ENCODE measurements around the gene TAS2R42. TPM values are rescaled to one million over a fixed set of nuclear protein-coding genes. Genes with fewer than 3 reads are reported as not detected.
A peak's percentile ranks its signal among the peaks of the same experiment; 100 is the strongest.

The TAS2R42 gene
- total and polyA plus RNA-seq, 2 donors (not counting 1 experiment from before 2014, with no cell fraction given), result not detected

GRCh38 chr12:11228296-11228879, 41.7 kb upstream of the TAS2R42 start:
- H3K4me3 Mint-ChIP-seq, result no peak overlapping the region
- ATAC-seq (ENCODE audit: low read depth) (no peak), DNase-seq (peak; percentile 3)
- intact Hi-C loops (cut with micrococcal nuclease), result no loop called here
- Histone ChIP-seq H3K9ac (ENCODE audit: low read length) (no peak overlapping the region), H3K36me3 (replicated peaks in 1 of 2; ENCODE audit: control extremely low read depth in 1 of 2, control insufficient read depth in 1 of 2, extremely low read depth in 1 of 2, insufficient read depth in 2 of 2, low read length in 1 of 2) (no peaks in the 10 kb centered on the region), H4K20me1 (ENCODE audit: control insufficient read depth, insufficient read depth, low read length, poor library complexity, severe bottlenecking) (no peaks in the 10 kb centered on the region), H3K79me2 (ENCODE audit: control insufficient read depth, insufficient read depth, low read length) (no peaks in the 10 kb centered on the region), H3K9me3 (ENCODE audit: control extremely low read depth in 1 of 3, control insufficient read depth in 2 of 3, insufficient read depth in 1 of 3, low read length in 2 of 3) (no peaks in the 10 kb centered on the region), H3K4me2 (replicated peaks; ENCODE audit: low read depth, low read length, poor library complexity, severe bottlenecking) (no peak overlapping the region), H3K27me3 (replicated peaks in 1 of 4; ENCODE audit: control extremely low read depth in 1 of 4, control insufficient read depth in 3 of 4, insufficient read depth in 4 of 4, low read length in 3 of 4) (no peaks in the 10 kb centered on the region), H3K4me3 (ENCODE audit: control extremely low read depth in 1 of 5, extremely low read depth in 1 of 5, insufficient read depth in 1 of 5, low read depth in 2 of 5, low read length in 4 of 5) (no peak overlapping the region), H3K27ac (ENCODE audit: low read length in 2 of 2) (no peak overlapping the region), H3K4me1 (ENCODE audit: control insufficient read depth in 2 of 2, insufficient read depth in 2 of 2, low read length in 2 of 2) (no peaks in the 10 kb centered on the region), H2AFZ (ENCODE audit: insufficient read depth, low read depth, low read length, poor library complexity, severe bottlenecking) (no peak overlapping the region)
- ChIA-PET POLR2A (no interaction called here), CTCF (no interaction called here)
- H3K9me3 Mint-ChIP-seq (ENCODE audit: insufficient read depth), result no peaks in the 10 kb centered on the region
- no peaks in the 10 kb centered on the region for H3K27me3 Mint-ChIP-seq
- no peaks in the 10 kb centered on the region for H3K4me1 Mint-ChIP-seq
- TF ChIP-seq CTCF (IDR thresholded peaks at IDR 0.05) (no peak), EZH2 (IDR thresholded peaks at IDR 0.05; ENCODE audit: borderline replicate concordance, insufficient read depth, low read depth, low read length, poor library complexity, severe bottlenecking) (no peak)
- no peak overlapping the region for H3K27ac Mint-ChIP-seq
- no CpG with 5 or more reads among the region's 5 CpGs for WGBS (ENCODE audit: insufficient coverage)

- no peaks in the 10 kb centered on the region for H3K4me1 ChIP-seq (ENCODE audit: control insufficient read depth in 2 of 2, insufficient read depth in 2 of 2, low read length in 2 of 2)
- ChIA-PET CTCF (no interaction called here), POLR2A (no interaction called here)
- Mint-ChIP-seq H3K27me3 (no peaks in the 10 kb centered on the region), H3K9me3 (ENCODE audit: insufficient read depth) (no peaks in the 10 kb centered on the region), H3K27ac (no peak overlapping the region), H3K4me1 (no peaks in the 10 kb centered on the region), H3K4me3 (no peak overlapping the region)
- no peak overlapping the region for H3K4me2 ChIP-seq (replicated peaks; ENCODE audit: low read depth, low read length, poor library complexity, severe bottlenecking)
- intact Hi-C loops (cut with micrococcal nuclease), result no loop called here
- WGBS (ENCODE audit: insufficient coverage), result 95% methylated on average over 4 of the region's 4 CpGs
- no peak overlapping the region for H3K9ac ChIP-seq (ENCODE audit: low read length)
- H3K27me3 ChIP-seq (replicated peaks in 1 of 4; ENCODE audit: control extremely low read depth in 1 of 4, control insufficient read depth in 3 of 4, insufficient read depth in 4 of 4, low read length in 3 of 4), result no peaks in the 10 kb centered on the region
- TF ChIP-seq CTCF (IDR thresholded peaks at IDR 0.05) (no peak), EZH2 (IDR thresholded peaks at IDR 0.05; ENCODE audit: borderline replicate concordance, insufficient read depth, low read depth, low read length, poor library complexity, severe bottlenecking) (no peak)
- no peak for ATAC-seq (ENCODE audit: low read depth)
- no peak overlapping the region for H3K4me3 ChIP-seq (ENCODE audit: control extremely low read depth in 1 of 5, extremely low read depth in 1 of 5, insufficient read depth in 1 of 5, low read depth in 2 of 5, low read length in 4 of 5)
- DNase-seq, result no peak
- H3K36me3 ChIP-seq (replicated peaks in 1 of 2; ENCODE audit: control extremely low read depth in 1 of 2, control insufficient read depth in 1 of 2, extremely low read depth in 1 of 2, insufficient read depth in 2 of 2, low read length in 1 of 2), result no peaks in the 10 kb centered on the region
- H4K20me1 ChIP-seq (ENCODE audit: control insufficient read depth, insufficient read depth, low read length, poor library complexity, severe bottlenecking), result no peaks in the 10 kb centered on the region
- no peaks in the 10 kb centered on the region for H3K79me2 ChIP-seq (ENCODE audit: control insufficient read depth, insufficient read depth, low read length)
- H3K9me3 ChIP-seq (ENCODE audit: control extremely low read depth in 1 of 3, control insufficient read depth in 2 of 3, insufficient read depth in 1 of 3, low read length in 2 of 3), result no peaks in the 10 kb centered on the region
- H3K27ac ChIP-seq (ENCODE audit: low read length in 2 of 2), result no peak overlapping the region
- no peak overlapping the region for H2AFZ ChIP-seq (ENCODE audit: insufficient read depth, low read depth, low read length, poor library complexity, severe bottlenecking)
These were observed 40.6 kb upstream of the TAS2R42 start for GRCh38 chr12:11227373-11227772.

All from B cell (primary cell).